AG09319 (cell line): Measurements from ENCODE around the gene RCOR1.

Source experiments
- DNase-seq: peaks from one replicate; pipeline ENCODE4 v3.0.0-alpha.2; 2010; ENCODE audit warnings: low read depth; ENCODE audit errors: extremely low read depth
- CTCF ChIP-seq: IDR thresholded peaks from 2 replicates; pipeline ENCODE4 v1.5.1; 2011; ENCODE audit warnings: low read depth, mild to moderate bottlenecking, inconsistent platforms, low read length, moderate library complexity

RCOR1 gene

GRCh38 chr14:102581193-102581592 lies 11.3 kb upstream of the RCOR1 start:
- no peak for TF ChIP-seq CTCF
- DNase-seq: no peak

GRCh38 chr14:102583726-102584125 lies 8.7 kb upstream of the RCOR1 start:
- DNase-seq: no peak
- TF ChIP-seq CTCF: no peak

- no peak for TF ChIP-seq CTCF
- no peak for DNase-seq
These were observed 7.3 kb upstream of the RCOR1 start for GRCh38 chr14:102584871-102585869.

- peak; percentile 32 for TF ChIP-seq CTCF
- DNase-seq: peak; percentile 42
These were observed 5.9 kb upstream of the RCOR1 start for GRCh38 chr14:102586420-102587104.

- no peak for TF ChIP-seq CTCF
- DNase-seq: no peak
These were observed 3.6 kb upstream of the RCOR1 start for GRCh38 chr14:102588821-102589220.

GRCh38 chr14:102589761-102590290 lies 2.6 kb upstream of the RCOR1 start:
- TF ChIP-seq CTCF: no peak
- DNase-seq: no peak

GRCh38 chr14:102590667-102591099 lies 1.8 kb upstream of the RCOR1 start:
- peak; percentile 54 for TF ChIP-seq CTCF
- DNase-seq: no peak
